22Rv1 (cell line): Measurements from ENCODE around the gene PORCN.

Experiments used
- H3K27ac ChIP-seq: fragments of 450-650 bp; 2 replicates; pipeline ENCODE4 v1.5.1; 2017
- ZFX ChIP-seq: fragments of 450-650 bp; IDR thresholded peaks from 2 replicates; pipeline ENCODE4 v1.6.1; 2017; ENCODE audit warnings: antibody characterized with exemption, borderline replicate concordance
- TF ChIP-seq, protein P1 (sequence below): fragments of 450-650 bp; IDR thresholded peaks from 2 replicates; pipeline ENCODE4 v1.5.1; 2017; ENCODE audit warnings: mild to moderate bottlenecking

The PORCN gene

GRCh38 chrX:48497871-48498270, 10.9 kb upstream of the PORCN start:
- TF ChIP-seq, protein P1, sequence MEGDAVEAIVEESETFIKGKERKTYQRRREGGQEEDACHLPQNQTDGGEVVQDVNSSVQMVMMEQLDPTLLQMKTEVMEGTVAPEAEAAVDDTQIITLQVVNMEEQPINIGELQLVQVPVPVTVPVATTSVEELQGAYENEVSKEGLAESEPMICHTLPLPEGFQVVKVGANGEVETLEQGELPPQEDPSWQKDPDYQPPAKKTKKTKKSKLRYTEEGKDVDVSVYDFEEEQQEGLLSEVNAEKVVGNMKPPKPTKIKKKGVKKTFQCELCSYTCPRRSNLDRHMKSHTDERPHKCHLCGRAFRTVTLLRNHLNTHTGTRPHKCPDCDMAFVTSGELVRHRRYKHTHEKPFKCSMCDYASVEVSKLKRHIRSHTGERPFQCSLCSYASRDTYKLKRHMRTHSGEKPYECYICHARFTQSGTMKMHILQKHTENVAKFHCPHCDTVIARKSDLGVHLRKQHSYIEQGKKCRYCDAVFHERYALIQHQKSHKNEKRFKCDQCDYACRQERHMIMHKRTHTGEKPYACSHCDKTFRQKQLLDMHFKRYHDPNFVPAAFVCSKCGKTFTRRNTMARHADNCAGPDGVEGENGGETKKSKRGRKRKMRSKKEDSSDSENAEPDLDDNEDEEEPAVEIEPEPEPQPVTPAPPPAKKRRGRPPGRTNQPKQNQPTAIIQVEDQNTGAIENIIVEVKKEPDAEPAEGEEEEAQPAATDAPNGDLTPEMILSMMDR, result no peak
- no peak for TF ChIP-seq ZFX
- no peak overlapping the region for H3K27ac ChIP-seq

DNA sequence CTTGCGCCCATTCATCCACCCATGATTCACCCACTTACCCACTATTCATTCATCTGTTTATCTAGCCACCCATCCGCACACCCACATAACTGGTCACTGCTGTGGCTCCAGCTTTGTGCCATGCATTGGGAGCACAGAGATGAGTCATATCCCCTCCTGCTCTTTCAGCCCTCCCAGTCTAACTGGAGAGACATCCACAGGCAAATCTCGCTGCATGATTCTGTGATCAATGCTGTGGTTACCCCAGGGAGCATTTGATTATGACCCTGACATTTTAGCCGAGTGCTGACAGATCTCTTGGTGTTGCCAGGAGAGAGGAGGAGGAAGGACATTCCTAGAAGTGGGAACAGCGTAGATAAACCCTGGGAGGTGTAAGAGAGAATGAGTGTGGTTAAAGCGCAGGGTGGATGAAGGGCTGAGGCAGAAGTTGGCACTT, 10.4 kb upstream of the PORCN start:
- H3K27ac ChIP-seq, result no peak overlapping the region
- TF ChIP-seq, protein P1, result no peak
- no peak for TF ChIP-seq ZFX

DNA sequence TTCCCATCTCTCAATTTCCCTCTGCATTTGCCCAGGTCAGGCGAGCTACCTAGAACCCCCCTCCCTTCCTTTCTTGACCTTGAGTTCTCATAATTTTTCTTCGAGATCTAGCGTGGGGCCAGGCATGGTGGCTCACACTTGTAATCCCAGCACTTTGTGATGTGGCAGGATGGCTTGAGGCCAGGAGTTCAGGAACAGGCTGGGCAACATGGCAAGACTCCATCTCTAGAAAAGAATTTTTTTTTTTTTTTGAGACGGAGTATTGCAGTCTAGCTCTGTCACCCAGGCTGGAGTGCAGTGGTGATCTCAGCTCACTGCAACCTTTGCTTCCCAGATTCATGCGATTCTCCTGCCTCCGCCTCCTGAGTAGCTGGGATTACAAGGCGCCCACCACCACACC, 4.5 kb upstream of the PORCN start:
- H3K27ac ChIP-seq, result no peak overlapping the region
- TF ChIP-seq ZFX, result no peak
- TF ChIP-seq, protein P1, result no peak

DNA sequence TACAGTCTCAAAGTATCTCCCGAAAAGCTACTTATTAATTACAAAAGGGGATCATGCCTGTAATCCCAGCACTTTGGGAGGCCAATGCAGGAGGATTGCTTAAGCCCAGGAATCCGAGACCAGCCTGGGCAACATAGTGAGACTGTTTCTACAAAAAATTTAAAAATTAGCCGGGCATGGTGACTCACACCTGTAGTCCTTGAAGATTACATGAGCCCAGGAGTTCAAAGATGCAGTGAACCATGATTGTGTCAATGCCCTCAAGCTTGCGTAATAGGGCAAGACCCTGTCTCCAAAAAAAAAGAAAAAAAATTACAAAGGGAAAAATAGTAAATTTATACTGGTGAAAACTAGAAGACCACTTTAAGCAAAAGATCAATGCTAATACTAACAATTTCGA, 3.3 kb upstream of the PORCN start:
- TF ChIP-seq ZFX, result no peak
- TF ChIP-seq, protein P1, result no peak
- H3K27ac ChIP-seq, result no peak overlapping the region

- TF ChIP-seq ZFX, result no peak
- TF ChIP-seq, protein P1, result no peak
- H3K27ac ChIP-seq, result no peak overlapping the region
Measured at GRCh38 chrX:48507246-48507645, 1.5 kb upstream of the PORCN start.

DNA sequence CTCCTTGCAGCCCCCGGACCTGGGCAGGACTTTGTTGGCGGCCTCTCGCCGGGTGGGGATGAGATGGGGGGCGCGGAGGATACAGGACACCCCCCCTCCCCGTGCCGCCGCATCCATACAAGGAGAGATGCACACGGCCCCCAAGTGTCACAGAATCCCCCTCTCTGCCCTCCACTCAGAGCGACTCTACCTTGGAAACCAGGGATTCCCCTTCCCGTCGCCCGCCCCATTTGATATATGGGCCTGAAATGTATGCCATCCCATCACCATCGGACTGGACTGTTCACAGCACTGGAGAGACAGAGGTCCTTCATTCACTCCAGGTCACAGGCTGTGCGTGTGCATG, 426 bp downstream of the PORCN start:
- no peak overlapping the region for H3K27ac ChIP-seq
- TF ChIP-seq ZFX, result no peak
- TF ChIP-seq, protein P1, result no peak

DNA sequence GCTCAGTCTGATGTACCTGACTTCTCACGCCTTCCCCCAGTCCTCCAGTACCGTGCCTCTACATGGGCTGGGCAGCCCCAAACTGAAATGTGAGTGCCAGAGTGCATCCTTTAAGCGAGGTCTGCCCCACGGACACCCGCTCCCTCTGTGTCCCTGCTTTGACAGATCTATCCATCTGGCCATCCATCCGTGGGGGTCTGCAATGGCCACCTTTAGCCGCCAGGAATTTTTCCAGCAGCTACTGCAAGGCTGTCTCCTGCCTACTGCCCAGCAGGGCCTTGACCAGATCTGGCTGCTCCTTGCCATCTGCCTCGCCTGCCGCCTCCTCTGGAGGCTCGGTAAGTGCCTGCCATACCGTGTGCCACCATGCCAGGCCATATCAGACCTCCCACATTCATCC, 827 bp downstream of the PORCN start:
- H3K27ac ChIP-seq, result no peak overlapping the region
- TF ChIP-seq ZFX, result no peak
- TF ChIP-seq, protein P1, result no peak
